ENCODE data around the gene C10orf120.

DNA sequence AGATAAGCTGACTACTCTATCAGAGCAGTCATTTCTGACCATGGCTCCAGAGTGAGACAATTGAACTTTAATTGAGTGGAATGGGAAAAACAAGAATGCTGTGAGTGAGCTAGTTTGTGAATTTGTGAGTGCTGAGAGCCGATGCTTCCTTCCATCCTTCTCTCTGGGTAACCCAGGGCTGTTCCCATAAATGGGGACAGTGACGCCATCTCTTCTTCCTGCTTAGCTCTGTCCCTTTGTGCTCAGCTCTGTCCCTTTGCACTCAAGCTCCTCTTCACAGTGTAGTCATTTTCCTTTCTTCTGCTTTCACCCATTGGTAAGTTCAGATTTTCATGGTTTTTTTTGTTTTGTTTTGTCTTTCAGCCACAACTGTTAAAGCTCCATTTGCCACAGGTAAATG is 24.4 kb downstream of the C10orf120 start:
- TF ChIP-seq, protein P1, sequence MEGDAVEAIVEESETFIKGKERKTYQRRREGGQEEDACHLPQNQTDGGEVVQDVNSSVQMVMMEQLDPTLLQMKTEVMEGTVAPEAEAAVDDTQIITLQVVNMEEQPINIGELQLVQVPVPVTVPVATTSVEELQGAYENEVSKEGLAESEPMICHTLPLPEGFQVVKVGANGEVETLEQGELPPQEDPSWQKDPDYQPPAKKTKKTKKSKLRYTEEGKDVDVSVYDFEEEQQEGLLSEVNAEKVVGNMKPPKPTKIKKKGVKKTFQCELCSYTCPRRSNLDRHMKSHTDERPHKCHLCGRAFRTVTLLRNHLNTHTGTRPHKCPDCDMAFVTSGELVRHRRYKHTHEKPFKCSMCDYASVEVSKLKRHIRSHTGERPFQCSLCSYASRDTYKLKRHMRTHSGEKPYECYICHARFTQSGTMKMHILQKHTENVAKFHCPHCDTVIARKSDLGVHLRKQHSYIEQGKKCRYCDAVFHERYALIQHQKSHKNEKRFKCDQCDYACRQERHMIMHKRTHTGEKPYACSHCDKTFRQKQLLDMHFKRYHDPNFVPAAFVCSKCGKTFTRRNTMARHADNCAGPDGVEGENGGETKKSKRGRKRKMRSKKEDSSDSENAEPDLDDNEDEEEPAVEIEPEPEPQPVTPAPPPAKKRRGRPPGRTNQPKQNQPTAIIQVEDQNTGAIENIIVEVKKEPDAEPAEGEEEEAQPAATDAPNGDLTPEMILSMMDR (conservative IDR thresholded peaks at IDR 0.05; ENCODE audit: low read length) = no peak
- no peak for TF ChIP-seq EZH2phosphoT487 (IDR thresholded peaks at IDR 0.05; ENCODE audit: borderline replicate concordance, low read depth, low read length)

Data from OCI-LY7 (cell line).